A549 (cell line): Measurements from ENCODE around the gene C19orf12. TPM values are rescaled to one million over a fixed set of nuclear protein-coding genes. Genes with fewer than 3 reads are reported as not detected.

Experiments
- ATAC-seq, 2 experiments: fragments of 200-7000 bp in 1 of 2; fragments of >200 bp in 1 of 2; cut with Nextera tagmentation in 1 of 2; cut with Tn5 transposase in 1 of 2; 3 replicates each; pipeline versions ENCODE4 v1.8.0 to v1.9.1; 2018 to 2020; ENCODE audit warnings: mild to moderate bottlenecking in 1 of 2, moderate library complexity in 1 of 2
- CTCF ChIA-PET: fragments of 300-600 bp; sonication (Branson Sonifier 250); formaldehyde crosslinking; extraction: SDS; loops from one replicate; lab custom pipeline; 2021; ENCODE audit warnings: antibody characterized with exemption, inconsistent platforms; lab: Yijun Ruan, JAX
- POLR2A ChIA-PET: fragments of 350-600 bp; formaldehyde crosslinking; extraction: SDS; loops from one replicate; lab custom pipeline; 2021; ENCODE audit warnings: antibody characterized with exemption, inconsistent platforms; lab: Yijun Ruan, JAX
- DNase-seq, 2 experiments: peaks; one replicate each; pipeline versions ENCODE4 v3.0.0 to v3.0.0-alpha.2; 2011 to 2016; ENCODE audit warnings: low read depth in 1 of 2, low spot score in 1 of 2
- FAIRE-seq: peaks from 2 replicates; lab custom pipeline; 2011; peaks lifted over from hg19 to GRCh38; lab: Jason Lieb, UNC
- H3K27ac ChIP-seq, 2 experiments: fragments of >200 bp; sonication (Bioruptor Twin); formaldehyde crosslinking; 3 replicates each; pipeline ENCODE4 v1.5.1; 2016 to 2017
- H3K4me1 ChIP-seq: fragments of >200 bp; sonication (Bioruptor Twin); formaldehyde crosslinking; 3 replicates; pipeline ENCODE4 v1.6.1; 2016
- H3K4me2 ChIP-seq: fragments of >200 bp; sonication (Bioruptor Twin); formaldehyde crosslinking; 3 replicates; pipeline ENCODE4 v1.6.1; 2016
- H3K4me3 ChIP-seq: fragments of >200 bp; sonication (Bioruptor Twin); formaldehyde crosslinking; 3 replicates; pipeline ENCODE4 v1.5.1; 2016
- H3K9me3 ChIP-seq: fragments of >200 bp; sonication (Bioruptor Twin); formaldehyde crosslinking; 3 replicates; pipeline ENCODE4 v1.6.1; 2016
- CBX2 ChIP-seq: fragments of 200-600 bp; sonication (generic); IDR thresholded peaks from 2 replicates; pipeline ENCODE4 v1.6.1; 2016; ENCODE audit warnings: low read depth, mild to moderate bottlenecking, borderline replicate concordance
- CBX8 ChIP-seq: fragments of 200-600 bp; sonication (generic); IDR thresholded peaks from 2 replicates; pipeline ENCODE4 v1.6.1; 2016
- CHD2 ChIP-seq: fragments of 150-350 bp; IDR thresholded peaks from 2 replicates; pipeline ENCODE4 v1.6.1; 2014; ENCODE audit warnings: low read length; ENCODE audit not compliant: partially characterized antibody
- CHD4 ChIP-seq: fragments of 200-600 bp; sonication (generic); IDR thresholded peaks from 2 replicates; pipeline ENCODE4 v1.6.1; 2016; ENCODE audit warnings: antibody characterized with exemption, mild to moderate bottlenecking, borderline replicate concordance
- CTCF ChIP-seq: fragments of >200 bp; sonication (Bioruptor Twin); formaldehyde crosslinking; IDR thresholded peaks from 3 replicates; pipeline ENCODE4 v1.5.1; 2016
- E2F6 ChIP-seq: IDR thresholded peaks from 2 replicates; pipeline ENCODE4 v1.6.1; 2012; ENCODE audit warnings: low read depth, borderline replicate concordance
- EHF ChIP-seq: fragments of 250-450 bp; sonication (Bioruptor Pico); IDR thresholded peaks from 2 replicates; pipeline ENCODE4 v1.5.0; 2020; ENCODE audit warnings: mild to moderate bottlenecking
- ELK1 ChIP-seq: fragments of 150-350 bp; IDR thresholded peaks from 2 replicates; pipeline ENCODE4 v1.6.1; 2014; ENCODE audit warnings: low read depth, mild to moderate bottlenecking, low read length
- FOXS1 ChIP-seq: fragments of 250-450 bp; sonication (Bioruptor Pico); IDR thresholded peaks from 2 replicates; pipeline ENCODE4 v1.5.0; 2020; ENCODE audit warnings: mild to moderate bottlenecking, moderate library complexity
- GATA3 ChIP-seq: IDR thresholded peaks from 2 replicates; pipeline ENCODE4 v1.6.1; 2012; ENCODE audit warnings: borderline replicate concordance
- HOXA7 ChIP-seq: fragments of 250-450 bp; sonication (Bioruptor Pico); IDR thresholded peaks from 2 replicates; pipeline ENCODE4 v1.5.0; 2020; ENCODE audit warnings: mild to moderate bottlenecking, moderate library complexity
- HOXB13 ChIP-seq: fragments of 250-450 bp; sonication (Bioruptor Pico); IDR thresholded peaks from 2 replicates; pipeline ENCODE4 v1.5.0; 2020; ENCODE audit warnings: low read depth, mild to moderate bottlenecking, moderate library complexity
- JUN ChIP-seq, 2 experiments: fragments of >200 bp; sonication (Bioruptor Twin); formaldehyde crosslinking; IDR thresholded peaks; 2 replicates in 1 of 2; 3 replicates in 1 of 2; pipeline ENCODE4 v1.6.1; 2016 to 2017
- KDM1A ChIP-seq: fragments of 200-600 bp; sonication (generic); IDR thresholded peaks from 2 replicates; pipeline ENCODE4 v1.6.1; 2016; ENCODE audit warnings: low read depth, mild to moderate bottlenecking
- KDM5A ChIP-seq: fragments of 200-600 bp; sonication (generic); IDR thresholded peaks from 2 replicates; pipeline ENCODE4 v1.6.1; 2016; ENCODE audit warnings: antibody characterized with exemption, mild to moderate bottlenecking
- MAZ ChIP-seq: fragments of 150-350 bp; IDR thresholded peaks from 2 replicates; pipeline ENCODE4 v1.6.1; 2014; ENCODE audit warnings: antibody characterized with exemption, low read depth, low read length, borderline replicate concordance
- PBX3 ChIP-seq: IDR thresholded peaks from 2 replicates; pipeline ENCODE4 v1.6.1; 2012
- POLR2A ChIP-seq: IDR thresholded peaks from 2 replicates; pipeline ENCODE4 v1.6.1; 2012; ENCODE audit warnings: mild to moderate bottlenecking, low read length
- POLR2AphosphoS2 ChIP-seq: conservative IDR thresholded peaks from 2 replicates; pipeline ENCODE4 v1.6.1; 2012; ENCODE audit warnings: low read length, improper control_type of control experiment, inconsistent platforms
- RAD21 ChIP-seq, 2 experiments: fragments of >200 bp in 1 of 2; sonication (Bioruptor Twin) in 1 of 2; formaldehyde crosslinking in 1 of 2; IDR thresholded peaks in 1 of 2; conservative IDR thresholded peaks in 1 of 2; 2 replicates in 1 of 2; 3 replicates in 1 of 2; pipeline ENCODE4 v1.6.1; 2012 to 2018; ENCODE audit warnings: inconsistent platforms in 1 of 2
- RNF2 ChIP-seq: fragments of 200-600 bp; sonication (generic); IDR thresholded peaks from 2 replicates; pipeline ENCODE4 v1.6.1; 2016; ENCODE audit warnings: low read depth, mild to moderate bottlenecking, antibody characterized with exemption, moderate library complexity, borderline replicate concordance
- SMC3 ChIP-seq: fragments of >200 bp; sonication (Bioruptor Twin); formaldehyde crosslinking; IDR thresholded peaks from 3 replicates; pipeline ENCODE4 v1.6.1; 2018; ENCODE audit warnings: inconsistent platforms
- SREBF2 ChIP-seq: fragments of 450-650 bp; IDR thresholded peaks from 2 replicates; pipeline ENCODE4 v1.6.1; 2014; ENCODE audit warnings: mild to moderate bottlenecking, moderate library complexity
- TFCP2L1 ChIP-seq: fragments of 250-450 bp; sonication (Bioruptor Pico); IDR thresholded peaks from 2 replicates; pipeline ENCODE4 v1.5.0; 2021; ENCODE audit warnings: mild to moderate bottlenecking
- ZFP36 ChIP-seq: fragments of 450-650 bp; IDR thresholded peaks from 2 replicates; pipeline ENCODE4 v1.6.1; 2014; ENCODE audit warnings: borderline replicate concordance; ENCODE audit not compliant: partially characterized antibody
- WGBS: methylation state at CpG from one replicate; pipeline ENCODE4 v1.1.6; 2017; ENCODE audit errors: missing lambda C conversion rate; 5-methylcytosine and 5-hydroxymethylcytosine counted together
- polyA plus RNA-seq, 4 experiments: library from polyadenylated mRNA; depleted of rRNA in 3 of 4; stranded (reverse); fragments of >200 nt; fragmentation: RNase III in 1 of 4; extraction: RNeasy Plus Mini Kit Qiagen cat#74134 plus additional on column Dnase treatment in 1 of 4; gene quantifications; 2 replicates in 3 of 4; 3 replicates in 1 of 4; pipeline ENCODE4 v1.2.3, GENCODE V29; 2011 to 2017

Gene C19orf12
- polyA plus RNA-seq, 2 of the 4 experiments (the other 2 are of a cell fraction), result 34.3 to 35.2 TPM

- no peak overlapping the region for H3K4me3 ChIP-seq
- no peak overlapping the region for H3K4me2 ChIP-seq
- H3K4me1 ChIP-seq, result no peaks in the 10 kb centered on the region
- H3K9me3 ChIP-seq, result no peaks in the 10 kb centered on the region
- DNase-seq, result no peak
- TF ChIP-seq ZFP36 (no peak), EHF (CRISPR knock-in tag) (no peak), RNF2 (no peak), SMC3 (no peak), HOXA7 (CRISPR knock-in tag) (no peak), RAD21 (conservative IDR thresholded peaks at IDR 0.05 in 1 of 2, IDR thresholded peaks at IDR 0.05 in 1 of 2) (no peak), CTCF (no peak), E2F6 (no peak), POLR2A (no peak), SREBF2 (no peak), CBX8 (no peak), HOXB13 (CRISPR knock-in tag) (no peak)
- TF ChIP-seq, all 56 proteins: peak for 0
- WGBS, result 75% methylated on average over 4 of the region's 4 CpGs
- ChIA-PET POLR2A (no interaction called here), CTCF (interaction anchor here (0.7 to 16.1 kb wide), 10 partner anchors 8 to 120 kb away, joined by 3 to 301 read pairs (median 8); no protein-coding TSS in a partner anchor)
- FAIRE-seq (peak; percentile 61), ATAC-seq (no peak)
- no peak overlapping the region for H3K27ac ChIP-seq
Observed at GRCh38 chr19:29763196-29763595, 48.1 kb upstream of the C19orf12 start.

- ATAC-seq, result no peak
- Histone ChIP-seq H3K4me1 (no peaks in the 10 kb centered on the region), H3K4me3 (no peak overlapping the region), H3K4me2 (no peak overlapping the region), H3K27ac (no peak overlapping the region), H3K9me3 (no peaks in the 10 kb centered on the region)
- POLR2A ChIA-PET, result interaction anchor here (0.9 kb wide), 1 partner anchor 10 kb away, joined by 3 read pairs; no protein-coding TSS in a partner anchor
- TF ChIP-seq EHF (CRISPR knock-in tag) (no peak), JUN (IDR thresholded peaks at IDR 0.05) (no peak), GATA3 (no peak), RNF2 (no peak), CBX2 (no peak), KDM5A (no peak), FOXS1 (CRISPR knock-in tag) (no peak), TFCP2L1 (no peak)
- CTCF ChIA-PET, result interaction anchor here (0.6 to 16.1 kb wide), 17 partner anchors 11 to 888 kb away, joined by 3 to 301 read pairs (median 25); no protein-coding TSS in a partner anchor
- WGBS, result 54% methylated on average over 14 of the region's 14 CpGs
- no peak for FAIRE-seq
- DNase-seq, result no peak
Observed at GRCh38 chr19:29761575-29762232, 46.6 kb upstream of the C19orf12 start.

- no peak for ATAC-seq
- Histone ChIP-seq H3K9me3 (no peaks in the 10 kb centered on the region), H3K27ac (no peak overlapping the region; a peak in 1 of 6 replicates), H3K4me1 (no peaks in the 10 kb centered on the region), H3K4me2 (peak overlapping the region; percentile 77), H3K4me3 (no peak overlapping the region; the same call in 2 of the 3 replicates)
- no peak for DNase-seq
- 74% methylated on average over 16 of the region's 16 CpGs for WGBS
- FAIRE-seq, result no peak
- CTCF ChIA-PET, result interaction anchor here (0.6 to 16.1 kb wide), 43 partner anchors 11 to 889 kb away, joined by 3 to 301 read pairs (median 7); partner anchors contain the start of genes PLEKHF1 and POP4
- POLR2A ChIA-PET, result interaction anchor here (0.9 to 1.1 kb wide), 2 partner anchors 11 to 26 kb away, joined by 3 read pairs; no protein-coding TSS in a partner anchor
- no peak for TF ChIP-seq CHD2
- no peak for TF ChIP-seq JUN (IDR thresholded peaks at IDR 0.05)
- TF ChIP-seq PBX3, result no peak
- TF ChIP-seq ELK1, result no peak
- no peak for TF ChIP-seq RNF2
- no peak for TF ChIP-seq EHF (CRISPR knock-in tag)
- no peak for TF ChIP-seq HOXB13 (CRISPR knock-in tag)
- TF ChIP-seq CHD4, result 0 out of 2 replicates have a peak, but pooled peaks have one; percentile 20
- TF ChIP-seq MAZ, result no peak
- no peak for TF ChIP-seq POLR2AphosphoS2
- TF ChIP-seq KDM1A, result peak; percentile 79; the same call in 1 of the 2 replicates
Observed at GRCh38 chr19:29760752-29761502, 45.9 kb upstream of the C19orf12 start.
